IPS-NIHi7 (cell line): ENCODE data around the gene PACS2.

ENCODE experiments used
- DNase-seq: peaks from one replicate; pipeline ENCODE4 v3.0.0; 2012; ENCODE audit warnings: mixed read lengths; ENCODE audit errors: extremely low spot score

PACS2 gene

DNA sequence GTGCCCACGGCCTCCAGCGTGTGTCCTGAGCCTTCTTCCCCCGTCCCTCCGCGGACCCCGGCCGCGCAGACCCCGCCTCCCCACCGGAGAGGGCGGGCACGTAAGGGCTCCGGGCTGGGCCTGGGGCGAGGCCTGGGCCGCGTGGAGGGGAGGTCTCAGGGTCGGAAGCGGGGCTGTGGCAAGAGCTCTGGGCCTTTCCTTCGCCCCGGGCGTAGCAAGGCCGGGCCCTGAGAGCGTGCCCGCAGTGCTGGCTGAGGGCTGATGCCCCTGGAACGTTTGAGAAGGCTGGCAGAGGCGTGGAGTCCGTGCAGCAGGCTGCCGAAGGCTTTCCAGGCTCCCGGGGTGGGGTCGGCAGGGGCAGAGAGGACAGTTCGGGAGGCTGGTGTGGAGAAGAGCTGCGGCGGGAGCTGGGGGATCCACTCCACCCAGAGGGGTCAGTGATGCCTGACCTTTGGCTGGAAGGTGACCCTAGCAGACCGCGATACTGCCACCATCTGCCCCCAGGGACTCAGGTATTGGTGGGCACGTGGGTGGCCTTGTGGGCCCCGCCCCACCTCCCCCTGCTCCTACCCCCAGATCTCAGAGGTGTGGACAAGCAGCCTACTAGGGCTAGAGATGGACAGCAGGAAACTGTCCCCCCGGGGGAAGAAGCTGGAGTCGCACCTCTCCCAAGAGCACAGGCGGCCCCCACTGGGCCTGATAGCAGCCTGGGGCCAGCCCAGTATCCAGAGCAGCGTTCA, 84.3 kb downstream of the PACS2 start:
- DNase-seq, result peak; percentile 71

DNA sequence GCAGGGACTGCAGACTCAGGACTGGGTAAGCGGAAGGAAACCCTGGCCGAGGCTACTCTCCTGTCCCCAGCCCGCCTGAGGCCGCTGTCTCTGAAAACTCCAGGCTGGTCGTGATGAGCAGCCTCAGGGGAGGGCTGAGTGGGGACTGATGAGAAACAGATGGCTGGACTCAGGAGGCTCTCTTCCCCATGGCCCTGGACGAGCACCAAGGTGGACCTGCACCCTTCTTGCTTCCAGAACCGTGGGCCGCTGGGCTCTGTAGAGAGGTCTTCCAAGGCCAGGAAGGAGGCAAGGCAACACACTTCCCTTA, 84.9 kb downstream of the PACS2 start:
- DNase-seq, result no peak

DNA sequence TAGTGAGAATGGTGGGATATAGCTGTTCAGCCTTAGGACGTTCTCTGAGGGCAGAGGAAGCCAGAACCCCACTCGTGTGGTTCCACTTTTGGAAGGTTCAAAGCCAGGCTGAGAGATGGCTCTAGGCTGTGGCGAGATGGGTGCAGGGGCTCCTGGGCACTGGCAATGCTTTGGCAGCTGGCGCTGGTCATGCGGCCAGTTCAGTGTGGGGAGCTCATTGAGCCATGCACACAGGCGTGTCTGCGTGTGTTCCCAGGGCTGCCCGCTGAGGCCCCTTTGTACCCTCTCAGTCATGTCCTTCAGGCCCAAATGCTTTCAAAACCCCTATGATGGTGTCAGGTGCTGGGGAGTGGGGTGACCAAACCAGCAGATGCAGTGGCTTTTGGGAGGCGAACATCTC, 85.5 kb downstream of the PACS2 start:
- DNase-seq, result no peak

- no peak for DNase-seq
These were observed 87.2 kb downstream of the PACS2 start for GRCh38 chr14:105401699-105402098.

GRCh38 chr14:105408592-105408991, 94.0 kb downstream of the PACS2 start:
- no peak for DNase-seq

- DNase-seq, result no peak
These were observed 94.8 kb downstream of the PACS2 start for GRCh38 chr14:105409364-105409763.

GRCh38 chr14:105410642-105411016, 96.1 kb downstream of the PACS2 start:
- DNase-seq, result no peak

DNA sequence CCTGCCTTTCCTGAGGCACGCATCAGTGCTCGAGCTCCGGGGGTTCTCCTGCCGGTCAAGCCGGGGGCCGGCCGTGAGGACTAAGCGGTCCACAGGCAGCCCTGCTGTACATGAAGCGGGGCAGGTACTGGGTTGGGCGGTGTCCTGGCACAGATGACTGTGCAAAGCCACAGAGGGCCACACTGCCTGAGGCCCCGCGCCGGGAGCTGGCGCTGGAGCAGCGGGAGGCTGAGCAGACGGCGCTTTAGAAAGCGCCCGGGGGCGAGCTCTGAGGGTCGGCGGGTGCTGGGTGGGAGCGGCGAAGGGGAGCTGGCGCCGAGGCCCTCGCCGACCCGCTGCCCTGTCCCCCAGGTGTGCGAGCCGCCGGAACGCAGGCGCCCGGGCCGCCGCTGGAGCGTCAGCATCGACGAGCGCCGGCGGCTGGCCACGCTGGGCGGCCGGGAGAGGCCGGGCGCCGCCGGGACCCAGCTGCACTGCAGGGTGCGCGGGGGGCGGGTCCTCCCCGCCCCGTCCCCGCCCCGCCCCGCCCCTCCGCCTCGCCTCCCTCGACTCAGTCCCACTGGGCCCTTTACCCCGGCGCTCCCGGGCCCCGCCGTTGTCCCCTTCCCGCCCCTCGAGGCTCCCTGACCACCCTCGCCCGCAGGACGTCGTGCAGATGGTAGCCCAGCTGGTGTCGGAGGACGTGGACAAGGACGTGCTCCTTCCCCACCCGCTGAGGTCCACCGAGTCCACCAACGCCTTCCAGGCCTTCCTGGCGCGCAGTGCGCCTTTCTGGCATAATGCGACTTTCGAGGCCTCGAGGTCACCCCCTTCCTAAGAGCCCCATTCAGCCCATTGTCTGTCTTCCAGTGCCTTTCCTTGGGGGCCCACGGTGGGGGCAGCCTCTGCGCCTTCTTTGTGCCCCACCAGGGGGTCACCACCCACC, 96.7 kb downstream of the PACS2 start:
- peak; percentile 91 for DNase-seq

DNA sequence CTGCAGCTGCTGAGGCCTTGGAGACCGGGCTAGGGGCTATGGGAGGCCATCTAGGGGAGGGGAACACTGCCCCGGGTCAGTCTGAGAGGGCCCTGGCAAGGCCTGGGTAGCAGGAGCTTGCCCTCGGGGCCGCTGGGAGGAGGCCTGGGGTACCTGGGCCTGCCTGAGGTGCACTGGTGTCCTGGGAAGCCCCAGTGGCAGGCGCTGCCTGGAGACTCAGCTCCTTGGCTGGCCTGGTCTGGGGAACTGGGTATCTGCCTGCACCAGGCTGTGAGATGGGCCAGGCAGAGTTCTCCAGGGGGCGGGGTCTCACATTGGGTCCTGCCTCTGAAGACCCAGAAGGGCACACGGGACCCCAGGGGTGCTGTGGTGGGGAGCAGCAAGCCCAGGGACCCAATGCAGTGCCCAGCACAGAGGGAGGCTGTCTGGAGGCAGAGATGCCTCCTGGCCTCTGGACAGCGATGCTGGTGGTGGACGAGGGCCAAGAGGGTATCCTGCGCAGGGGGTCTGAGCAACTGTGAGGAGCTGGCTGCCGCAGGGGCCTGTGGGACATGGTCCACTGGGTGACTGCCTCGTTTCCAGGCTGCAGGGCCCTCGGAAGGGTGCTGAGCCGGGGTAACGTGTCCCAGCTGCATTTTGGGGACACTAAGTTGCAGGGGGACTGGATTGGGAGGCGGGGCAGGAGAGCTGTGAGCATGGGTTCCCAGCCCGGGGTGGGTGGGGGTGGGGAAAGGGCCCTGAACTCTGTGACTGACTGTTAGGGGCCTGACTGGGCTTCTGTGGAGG, 97.6 kb downstream of the PACS2 start:
- no peak for DNase-seq

- no peak for DNase-seq
These were observed 98.4 kb downstream of the PACS2 start for GRCh38 chr14:105412771-105413543.

DNA sequence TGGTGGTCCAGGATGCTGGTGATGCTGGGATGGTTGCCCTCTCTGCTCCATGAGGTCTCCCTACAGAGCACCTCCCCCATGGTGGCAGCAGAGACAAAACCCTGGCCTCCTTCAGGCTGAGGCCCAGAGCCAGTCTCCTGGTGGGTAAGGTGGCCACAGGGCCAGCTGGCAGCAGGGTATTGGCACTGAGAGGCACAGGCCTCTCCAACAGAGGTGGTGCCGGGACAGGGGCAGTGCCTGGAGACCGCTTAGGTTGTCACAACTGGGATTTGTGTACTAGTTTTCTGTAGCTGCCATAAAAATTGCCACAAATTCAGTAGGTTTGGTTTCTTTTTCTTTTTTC, 99.0 kb downstream of the PACS2 start:
- no peak for DNase-seq

GRCh38 chr14:105414456-105415371, 100.2 kb downstream of the PACS2 start:
- peak; percentile 78 for DNase-seq

GRCh38 chr14:105415481-105416428, 101.2 kb downstream of the PACS2 start:
- DNase-seq, result no peak

DNA sequence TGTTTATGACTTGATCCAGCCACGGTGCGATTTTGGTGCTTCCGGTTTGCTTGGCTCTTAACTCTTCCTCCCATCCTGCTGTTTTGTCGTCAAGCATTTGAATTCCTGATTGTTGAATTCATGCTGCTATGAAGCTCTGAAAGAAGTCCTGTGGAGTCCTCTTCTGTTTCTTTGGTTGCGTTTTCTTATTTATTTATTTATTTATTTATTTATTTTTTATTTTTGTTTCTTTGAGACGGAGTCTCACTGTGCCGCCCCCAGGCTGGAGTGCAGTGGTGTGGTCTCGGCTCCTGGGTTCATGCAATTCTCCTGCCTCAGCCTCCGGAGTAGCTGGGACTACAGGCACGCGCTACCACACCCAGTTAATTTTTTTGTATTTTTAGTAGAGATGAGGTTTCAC, 102.1 kb downstream of the PACS2 start:
- no peak for DNase-seq

- no peak for DNase-seq
These were observed 103.2 kb downstream of the PACS2 start for GRCh38 chr14:105417690-105418121.

DNA sequence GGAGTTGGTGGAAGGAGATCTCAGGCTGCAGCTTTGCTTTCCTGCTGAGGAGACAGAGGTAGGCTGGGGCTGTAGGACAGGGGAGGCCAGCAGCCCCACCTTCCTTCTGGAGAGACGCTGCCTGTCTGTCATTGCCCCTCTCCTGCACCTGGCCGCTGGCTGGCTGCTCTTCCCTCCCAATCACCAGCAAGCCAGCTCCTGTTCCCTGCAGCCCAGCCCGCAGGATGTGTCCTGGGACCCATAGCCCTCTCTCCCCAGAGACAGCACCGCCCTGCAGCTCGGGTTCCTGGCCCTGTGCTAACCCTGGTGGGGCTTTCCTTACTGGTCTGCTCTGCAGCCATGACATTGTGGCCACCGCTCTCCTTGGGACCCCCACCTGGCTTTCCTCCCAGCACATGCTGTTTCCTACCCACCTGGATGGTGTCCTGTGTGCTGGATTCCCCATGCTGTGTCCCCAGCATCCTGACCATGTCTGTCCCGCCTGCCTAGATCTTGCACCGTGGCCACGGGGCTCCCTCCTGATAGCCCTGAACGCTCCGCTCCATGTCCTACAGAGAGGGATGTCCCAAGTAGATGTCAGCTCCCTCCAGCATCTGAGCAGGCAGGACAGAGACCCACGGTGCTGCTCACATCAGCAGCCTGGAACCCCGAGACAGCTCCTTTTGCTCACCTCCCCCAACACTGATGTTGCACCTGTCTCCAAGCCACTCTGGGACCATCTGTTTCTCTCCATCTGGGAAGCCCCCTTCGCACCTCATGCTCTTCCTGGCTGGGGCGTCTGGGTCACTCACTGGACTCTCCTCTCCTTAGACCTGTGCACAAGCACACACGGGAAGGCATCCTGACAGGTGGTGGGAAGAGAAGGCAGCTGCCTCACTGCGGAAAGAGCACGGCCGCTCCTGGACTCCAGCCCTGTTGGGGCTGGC, 104.0 kb downstream of the PACS2 start:
- no peak for DNase-seq

- peak; percentile 78 for DNase-seq
These were observed 104.9 kb downstream of the PACS2 start, which contains the start of gene MTA1 for GRCh38 chr14:105419195-105420091. Gene MTA1, plus strand, starts transcription at chr14:105419827. Its CDS starts 209 bp downstream, at chr14:105420036.
